Measurements from ENCODE around the gene ZBTB42.

The ZBTB42 gene

GRCh38 chr14:104845834-104846441 is 45.0 kb downstream of the ZBTB42 start:
- no peak for DNase-seq

- DNase-seq, result no peak
Measured at GRCh38 chr14:104852280-104852663, 51.4 kb downstream of the ZBTB42 start.

Data from NCI-H524 treated with DMSO at 0.1 percent for 48 hours (cell line).